ENCODE results near the gene APOL4. TPM values are rescaled to one million over a fixed set of nuclear protein-coding genes. Genes with fewer than 3 reads are reported as not detected.
"Not testable (repeated sequence)": the region's sequence is repeated elsewhere in the genome, so short reads cannot be mapped to it uniquely, and the experiment has no call there.

APOL4 gene
- total RNA-seq, 2 experiments from 2014 or later = 0.07 to 0.20 TPM

DNA sequence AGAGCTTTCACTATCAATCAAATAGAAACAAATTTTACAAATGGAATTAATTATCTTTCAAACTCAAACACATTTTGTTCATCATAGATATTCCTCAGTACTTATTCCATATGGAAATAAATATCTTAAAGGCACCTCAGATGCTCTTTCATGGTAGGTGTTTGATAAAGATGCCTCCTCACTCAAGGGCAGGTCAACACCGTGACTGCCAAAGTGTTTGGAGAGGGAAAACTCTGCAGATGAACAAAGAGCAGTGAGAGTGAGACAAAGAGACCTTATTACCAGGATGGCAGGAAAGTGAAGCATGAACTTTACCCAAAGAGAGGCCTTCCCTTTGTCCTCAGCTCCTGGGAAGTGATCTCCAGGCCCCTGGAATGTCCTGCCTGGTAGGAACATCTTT, 26.8 kb upstream of the APOL4 start:
- intact Hi-C loops (cut with micrococcal nuclease); H3K27ac Mint-ChIP-seq; DNase-seq; H3K4me3 Mint-ChIP-seq; H3K9me3 Mint-ChIP-seq; H3K27me3 Mint-ChIP-seq (ENCODE audit: low read depth); H3K4me1 Mint-ChIP-seq (ENCODE audit: low read depth): not testable (repeated sequence)
- CTCF ChIA-PET = interaction anchor here (1.2 kb wide), 1 partner anchor 51 kb away, joined by 4 read pairs; no protein-coding TSS in a partner anchor
- peaks cover 43% of the 10 kb centered on the region for H3K36me3 Mint-ChIP-seq (ENCODE audit: low read depth)

DNA sequence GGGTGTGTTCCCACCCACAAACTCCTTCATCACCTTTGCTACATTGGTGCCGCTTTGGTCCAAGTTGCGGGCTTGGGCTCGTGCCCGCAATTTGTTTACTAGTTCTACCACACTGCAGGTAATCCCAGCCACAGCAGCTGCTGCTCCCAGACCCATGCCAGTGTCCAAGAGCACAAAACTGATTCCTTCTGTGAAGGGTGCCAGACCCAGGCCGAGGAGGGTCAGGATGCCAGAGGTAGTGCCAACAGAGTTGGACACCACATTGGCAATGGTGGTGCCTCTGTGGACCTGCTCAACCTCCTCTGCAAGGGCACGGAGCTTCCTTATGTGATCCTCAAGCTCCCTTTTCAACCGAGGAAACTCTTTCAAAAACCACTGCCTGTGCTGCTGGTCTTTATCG, 26.2 kb upstream of the APOL4 start:
- CTCF ChIA-PET = interaction anchor here (0.8 to 1.2 kb wide), 3 partner anchors 21 to 243 kb away, joined by 3 to 4 read pairs (median 4); no protein-coding TSS in a partner anchor
- intact Hi-C loops (cut with micrococcal nuclease) = no loop called here
- peaks cover 7% of the 10 kb centered on the region for H3K4me1 Mint-ChIP-seq (ENCODE audit: low read depth)
- H3K27ac Mint-ChIP-seq = no peak overlapping the region
- H3K27me3 Mint-ChIP-seq (ENCODE audit: low read depth) = no peaks in the 10 kb centered on the region
- no peaks in the 10 kb centered on the region for H3K9me3 Mint-ChIP-seq
- no peak for DNase-seq
- H3K36me3 Mint-ChIP-seq (ENCODE audit: low read depth) = peaks cover 38% of the 10 kb centered on the region
- no peak overlapping the region for H3K4me3 Mint-ChIP-seq

DNA sequence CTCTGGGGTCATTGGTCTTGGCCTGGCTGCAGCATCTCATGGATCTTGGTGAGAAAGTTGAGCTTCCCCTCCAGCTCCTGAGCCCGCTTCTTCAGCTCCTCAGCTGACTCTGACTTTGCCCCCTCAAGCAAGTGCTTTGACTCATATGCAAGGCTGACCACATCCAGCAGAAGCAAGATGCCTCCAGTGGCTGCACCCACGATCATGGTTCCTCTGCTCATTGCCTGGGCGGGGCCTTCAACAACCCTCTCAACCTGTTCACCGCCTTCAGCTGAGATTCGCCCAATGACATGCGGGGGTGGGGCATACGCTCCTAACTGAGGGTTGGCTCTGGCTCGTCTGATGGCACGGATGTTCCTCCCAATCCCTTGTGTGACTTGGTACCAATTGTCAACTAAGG, 25.8 kb upstream of the APOL4 start:
- DNase-seq = no peak
- Mint-ChIP-seq H3K4me3 (no peak overlapping the region), H3K9me3 (no peaks in the 10 kb centered on the region), H3K36me3 (ENCODE audit: low read depth) (peaks cover 36% of the 10 kb centered on the region), H3K27me3 (ENCODE audit: low read depth) (no peaks in the 10 kb centered on the region), H3K4me1 (ENCODE audit: low read depth) (peaks cover 7% of the 10 kb centered on the region), H3K27ac (no peak overlapping the region)
- intact Hi-C loops (cut with micrococcal nuclease) = no loop called here
- CTCF ChIA-PET = interaction anchor here (0.8 to 1.2 kb wide), 3 partner anchors 21 to 243 kb away, joined by 3 to 4 read pairs (median 4); no protein-coding TSS in a partner anchor

DNA sequence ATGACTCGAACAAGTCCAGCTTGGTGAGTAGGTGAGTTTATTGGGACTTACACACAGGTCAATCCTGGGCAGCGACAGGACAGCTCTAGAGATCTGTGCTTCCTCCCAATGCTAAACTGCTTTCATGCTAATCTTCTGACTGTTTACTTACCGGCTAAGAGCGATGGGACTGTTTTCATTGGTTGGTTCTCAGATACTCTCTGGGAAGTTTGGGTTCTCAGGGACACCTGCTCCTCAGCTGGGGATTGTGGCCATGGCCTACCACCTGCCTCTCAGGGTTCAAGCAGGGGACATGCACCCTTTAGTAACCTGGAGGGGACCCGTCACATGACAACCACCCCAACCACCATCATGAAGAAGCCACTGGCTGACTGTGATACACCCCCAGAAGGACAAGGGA, 24.6 kb upstream of the APOL4 start:
- Mint-ChIP-seq H3K36me3 (ENCODE audit: low read depth) (peaks cover 29% of the 10 kb centered on the region), H3K27me3 (ENCODE audit: low read depth) (no peaks in the 10 kb centered on the region)
- CTCF ChIA-PET = interaction anchor here (0.6 kb wide), 1 partner anchor 373 kb away, joined by 5 read pairs; no protein-coding TSS in a partner anchor

DNA sequence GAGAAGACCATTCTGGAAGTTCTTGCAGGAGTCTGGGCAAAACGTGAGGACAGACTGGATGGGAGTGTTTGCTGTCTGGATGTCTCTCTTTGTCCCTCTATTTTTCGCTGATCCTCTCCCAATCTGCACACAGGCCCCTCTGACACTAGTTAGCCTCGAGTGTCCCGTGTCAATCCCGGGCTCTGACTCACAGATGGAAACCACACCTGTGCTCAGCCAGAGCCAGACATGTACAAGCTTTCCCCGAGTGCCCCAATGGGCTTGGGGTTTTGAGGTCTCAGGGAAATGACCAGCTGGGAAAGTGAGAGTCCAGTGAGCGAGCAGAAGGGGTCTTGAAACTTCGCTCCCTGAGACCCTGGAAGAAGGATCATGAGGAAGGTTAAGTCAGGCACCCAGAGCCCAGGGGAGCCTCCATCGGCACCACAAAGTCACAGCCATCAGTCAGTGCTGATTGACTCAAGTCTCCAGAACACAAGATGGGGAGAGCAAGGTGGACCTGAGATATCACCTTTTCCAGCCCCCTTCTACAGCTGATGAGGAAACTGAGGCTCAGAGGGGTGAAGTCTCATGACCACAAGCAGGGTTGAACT, 23.8 kb upstream of the APOL4 start:
- no peak for DNase-seq
- peaks cover 22% of the 10 kb centered on the region for H3K36me3 Mint-ChIP-seq (ENCODE audit: low read depth)
- CTCF ChIA-PET = no interaction called here
- H3K9me3 Mint-ChIP-seq = no peaks in the 10 kb centered on the region
- peaks cover 11% of the 10 kb centered on the region for H3K4me1 Mint-ChIP-seq (ENCODE audit: low read depth)
- H3K27me3 Mint-ChIP-seq (ENCODE audit: low read depth) = no peaks in the 10 kb centered on the region
- intact Hi-C loops (cut with micrococcal nuclease) = no loop called here
- H3K27ac Mint-ChIP-seq = no peak overlapping the region
- H3K4me3 Mint-ChIP-seq = no peak overlapping the region

More for the DNA sequence above, 24.6 kb upstream of the APOL4 start:
- Mint-ChIP-seq H3K9me3 (no peaks in the 10 kb centered on the region), H3K4me1 (ENCODE audit: low read depth) (peaks cover 11% of the 10 kb centered on the region), H3K4me3 (no peak overlapping the region), H3K27ac (peak overlapping the region; percentile 44)
- DNase-seq = no peak
- intact Hi-C loops (cut with micrococcal nuclease) = no loop called here

DNA sequence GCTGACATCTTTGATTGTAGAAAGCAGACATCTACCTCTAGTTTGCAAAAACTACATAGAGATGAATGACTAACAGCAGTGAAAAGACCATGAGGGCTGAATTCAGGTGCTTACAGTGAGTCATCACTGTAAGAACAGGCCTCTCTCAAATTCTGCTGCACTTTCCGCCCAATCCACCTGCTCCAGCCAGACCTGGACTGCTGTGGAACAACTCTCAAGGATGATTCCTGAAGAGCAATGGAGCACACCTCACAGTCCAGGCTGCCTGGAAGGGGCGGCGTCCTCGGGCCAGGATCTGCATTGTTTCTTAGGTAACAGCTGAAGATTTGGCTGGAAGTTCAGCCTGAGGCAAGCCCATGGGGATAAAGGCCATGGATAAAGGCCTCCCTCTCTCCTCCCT, 22.6 kb upstream of the APOL4 start:
- Mint-ChIP-seq H3K27me3 (ENCODE audit: low read depth) (no peaks in the 10 kb centered on the region), H3K4me3 (no peak overlapping the region), H3K36me3 (ENCODE audit: low read depth) (peaks cover 17% of the 10 kb centered on the region), H3K4me1 (ENCODE audit: low read depth) (peaks cover 11% of the 10 kb centered on the region), H3K27ac (no peak overlapping the region), H3K9me3 (no peaks in the 10 kb centered on the region)
- CTCF ChIA-PET = interaction anchor here (0.7 kb wide), 1 partner anchor 242 kb away, joined by 4 read pairs; no protein-coding TSS in a partner anchor
- DNase-seq = no peak
- intact Hi-C loops (cut with micrococcal nuclease) = no loop called here

DNA sequence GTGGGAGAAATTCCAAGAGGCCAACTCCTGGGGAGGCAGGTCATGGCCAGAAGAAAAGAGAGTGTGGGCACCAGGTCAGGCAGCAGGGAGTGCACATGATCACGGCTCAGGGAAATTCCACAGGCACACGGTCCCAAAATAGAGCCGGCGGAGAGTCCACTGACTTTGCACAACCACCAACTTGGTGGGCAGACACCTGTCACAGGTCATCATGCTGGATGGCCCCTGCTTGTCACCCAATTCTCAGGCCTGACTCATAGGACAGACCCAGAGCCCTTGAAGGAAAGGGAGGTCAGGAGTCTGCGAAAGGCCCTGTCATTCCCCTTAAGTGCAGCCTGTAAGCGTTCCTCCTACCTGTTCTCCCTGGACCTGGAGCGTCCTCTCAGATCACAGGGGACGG, 21.9 kb upstream of the APOL4 start:
- CTCF ChIA-PET = no interaction called here
- H3K4me3 Mint-ChIP-seq = no peak overlapping the region
- no peaks in the 10 kb centered on the region for H3K9me3 Mint-ChIP-seq
- DNase-seq = no peak
- no peaks in the 10 kb centered on the region for H3K27me3 Mint-ChIP-seq (ENCODE audit: low read depth)
- peaks cover 10% of the 10 kb centered on the region for H3K36me3 Mint-ChIP-seq (ENCODE audit: low read depth)
- intact Hi-C loops (cut with micrococcal nuclease) = no loop called here
- peaks cover 11% of the 10 kb centered on the region for H3K4me1 Mint-ChIP-seq (ENCODE audit: low read depth)
- no peak overlapping the region for H3K27ac Mint-ChIP-seq

DNA sequence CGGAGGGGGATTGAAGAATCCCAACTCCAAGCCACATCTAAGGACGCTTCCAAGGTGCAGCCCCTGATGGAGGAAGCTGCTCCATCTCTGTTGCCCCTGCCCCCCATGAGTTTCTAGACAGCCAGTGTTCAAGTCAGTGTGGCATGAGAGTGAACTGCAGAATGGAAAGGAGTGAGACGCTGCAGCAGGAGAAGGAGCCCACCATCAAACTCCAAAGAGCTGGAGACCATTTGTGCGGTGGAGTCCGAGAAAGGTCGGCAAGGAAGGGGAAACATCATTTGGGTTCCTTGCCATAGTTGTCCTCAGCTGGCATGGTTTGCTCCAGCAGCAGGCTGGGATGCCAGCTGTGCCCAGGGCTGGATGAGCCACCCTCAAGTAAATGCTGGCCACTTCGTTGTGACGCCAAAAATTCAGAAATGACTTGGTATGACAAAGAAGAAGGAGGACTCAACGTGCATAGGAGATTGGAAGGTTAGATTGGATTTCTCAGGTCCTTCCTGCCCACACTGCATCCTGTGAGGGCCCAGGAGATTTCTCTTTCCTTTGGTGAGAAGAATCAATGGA, 21.4 kb upstream of the APOL4 start:
- CTCF ChIA-PET = interaction anchor here (0.9 to 1.2 kb wide), 2 partner anchors 28 to 62 kb away, joined by 3 to 4 read pairs; no protein-coding TSS in a partner anchor
- no peak overlapping the region for H3K27ac Mint-ChIP-seq
- no peaks in the 10 kb centered on the region for H3K9me3 Mint-ChIP-seq
- DNase-seq = no peak
- peaks cover 9% of the 10 kb centered on the region for H3K36me3 Mint-ChIP-seq (ENCODE audit: low read depth)
- H3K27me3 Mint-ChIP-seq (ENCODE audit: low read depth) = no peaks in the 10 kb centered on the region
- no peak overlapping the region for H3K4me3 Mint-ChIP-seq
- intact Hi-C loops (cut with micrococcal nuclease) = no loop called here
- peaks cover 11% of the 10 kb centered on the region for H3K4me1 Mint-ChIP-seq (ENCODE audit: low read depth)

DNA sequence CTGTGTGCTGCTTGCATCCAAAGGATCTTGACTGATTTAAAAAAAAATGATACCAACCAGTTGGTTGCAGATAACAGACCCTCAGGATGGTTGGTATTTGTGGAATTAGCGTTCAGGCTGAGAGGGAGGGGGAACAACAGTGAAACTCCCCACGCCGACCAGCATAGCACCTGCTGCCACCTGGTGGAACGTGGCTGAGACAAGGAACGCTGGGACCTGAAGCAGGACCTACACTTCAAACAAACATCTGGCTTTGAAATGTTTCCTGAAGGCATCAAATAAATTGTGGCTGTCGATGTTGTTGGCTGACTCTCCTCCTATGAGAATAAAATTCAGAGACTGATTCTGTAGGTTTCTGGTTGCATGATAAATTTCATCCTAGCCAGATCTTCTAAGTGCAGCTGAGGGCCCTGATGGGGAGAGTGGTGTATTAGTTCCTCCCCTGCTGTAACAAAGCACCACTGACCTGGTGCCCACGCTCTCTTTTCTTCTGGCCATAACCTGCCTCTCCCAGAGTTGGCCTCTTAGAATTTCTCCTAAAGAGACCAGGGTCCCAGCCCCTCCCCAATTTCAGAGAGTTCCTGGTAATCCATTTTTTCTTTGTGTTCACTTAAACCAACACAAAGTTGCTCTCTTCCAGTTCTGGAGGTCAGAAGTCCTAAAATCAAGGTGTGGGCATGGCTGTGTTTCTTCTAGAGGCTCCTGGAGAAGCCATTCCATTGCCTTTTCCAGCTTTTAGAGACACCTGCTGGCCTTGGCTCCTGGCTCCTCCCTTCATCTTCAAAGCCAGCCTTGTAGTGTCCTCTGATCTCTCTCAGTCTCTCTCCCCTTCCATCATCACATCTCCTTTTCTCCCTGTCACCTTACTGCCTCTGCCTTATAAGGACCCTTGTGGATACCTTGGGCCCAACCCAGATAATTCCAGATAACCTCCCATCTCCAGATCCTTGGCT, 20.5 kb upstream of the APOL4 start:
- peak; percentile 62 for DNase-seq
- peaks cover 11% of the 10 kb centered on the region for H3K4me1 Mint-ChIP-seq (ENCODE audit: low read depth)
- CTCF ChIA-PET = interaction anchor here (0.9 to 1.2 kb wide), 5 partner anchors 14 to 63 kb away, joined by 3 to 4 read pairs (median 3); no protein-coding TSS in a partner anchor
- H3K27ac Mint-ChIP-seq = no peak overlapping the region
- H3K36me3 Mint-ChIP-seq (ENCODE audit: low read depth) = peaks cover 6% of the 10 kb centered on the region
- H3K27me3 Mint-ChIP-seq (ENCODE audit: low read depth) = no peaks in the 10 kb centered on the region
- no peak overlapping the region for H3K4me3 Mint-ChIP-seq
- intact Hi-C loops (cut with micrococcal nuclease) = loop anchor here (2.0 kb wide), 1 partner anchor 27 kb away; no protein-coding TSS in a partner anchor
- H3K9me3 Mint-ChIP-seq = no peaks in the 10 kb centered on the region

DNA sequence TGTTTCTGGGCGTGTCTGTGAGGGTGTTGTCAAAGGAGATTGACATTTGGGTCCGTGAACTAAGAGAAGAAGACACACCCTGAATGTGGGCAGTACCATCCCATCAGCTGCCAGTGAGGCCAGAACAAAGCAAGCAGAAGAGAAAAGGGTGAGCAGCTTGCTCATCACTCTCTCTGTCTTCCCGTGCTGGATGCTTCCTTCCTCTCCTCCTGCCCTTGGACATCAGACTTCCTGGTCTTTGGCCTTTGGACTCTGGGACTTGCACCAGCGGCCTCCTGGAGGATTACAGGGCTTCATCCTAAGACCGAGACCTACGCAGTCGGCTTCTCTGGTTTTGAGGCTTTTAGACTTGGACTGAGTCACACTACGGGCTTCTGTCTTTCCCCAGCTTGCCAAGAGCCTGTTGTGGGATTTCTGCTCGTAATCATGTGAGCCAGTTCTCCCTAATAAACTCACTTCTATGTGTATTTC, 18.9 kb upstream of the APOL4 start:
- Mint-ChIP-seq H3K4me3 (no peak overlapping the region), H3K4me1 (ENCODE audit: low read depth) (peaks cover 11% of the 10 kb centered on the region), H3K27me3 (ENCODE audit: low read depth) (peaks cover 4% of the 10 kb centered on the region), H3K9me3 (no peaks in the 10 kb centered on the region), H3K36me3 (ENCODE audit: low read depth) (no peaks in the 10 kb centered on the region), H3K27ac (no peak overlapping the region)
- intact Hi-C loops (cut with micrococcal nuclease) = loop anchor here (2.0 kb wide), 1 partner anchor 26 kb away; no protein-coding TSS in a partner anchor
- DNase-seq = no peak
- CTCF ChIA-PET = interaction anchor here (1.0 to 1.2 kb wide), 2 partner anchors 26 to 44 kb away, joined by 3 to 4 read pairs; no protein-coding TSS in a partner anchor

DNA sequence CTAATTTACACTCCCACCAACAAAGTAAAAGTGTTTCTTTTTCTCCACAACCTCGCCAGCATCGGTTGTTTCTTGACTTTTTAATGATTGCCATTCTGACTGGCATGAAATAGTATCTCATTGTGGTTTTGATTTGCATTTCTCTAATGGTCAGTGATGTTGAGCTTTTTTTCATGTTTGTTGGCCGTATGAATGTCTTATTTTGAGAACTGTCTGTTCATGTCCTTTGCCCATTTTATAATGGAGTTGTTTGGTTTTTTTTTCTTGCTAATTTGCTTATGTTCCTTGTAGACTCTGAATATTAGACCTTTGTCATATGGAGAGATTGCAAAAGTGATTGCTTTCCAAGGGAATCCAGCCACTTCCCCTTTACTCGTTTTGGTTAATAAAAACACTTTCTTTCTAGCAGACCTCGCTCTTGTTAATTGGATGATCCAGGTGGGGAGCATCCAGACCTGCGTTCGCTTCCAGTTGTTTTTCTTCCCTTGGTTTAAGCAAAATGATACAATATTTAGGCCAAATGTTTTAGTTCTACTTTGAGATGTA, 17.1 kb upstream of the APOL4 start:
- no peaks in the 10 kb centered on the region for H3K36me3 Mint-ChIP-seq (ENCODE audit: low read depth)
- CTCF ChIA-PET = interaction anchor here (1.8 kb wide), 1 partner anchor 24 kb away, joined by 4 read pairs; no protein-coding TSS in a partner anchor
- H3K27me3 Mint-ChIP-seq (ENCODE audit: low read depth) = peaks cover 7% of the 10 kb centered on the region
- peaks cover 6% of the 10 kb centered on the region for H3K4me1 Mint-ChIP-seq (ENCODE audit: low read depth)
- no peak overlapping the region for H3K27ac Mint-ChIP-seq
- no peaks in the 10 kb centered on the region for H3K9me3 Mint-ChIP-seq
- no peak overlapping the region for H3K4me3 Mint-ChIP-seq
- intact Hi-C loops (cut with micrococcal nuclease) = no loop called here
- DNase-seq = no peak

DNA sequence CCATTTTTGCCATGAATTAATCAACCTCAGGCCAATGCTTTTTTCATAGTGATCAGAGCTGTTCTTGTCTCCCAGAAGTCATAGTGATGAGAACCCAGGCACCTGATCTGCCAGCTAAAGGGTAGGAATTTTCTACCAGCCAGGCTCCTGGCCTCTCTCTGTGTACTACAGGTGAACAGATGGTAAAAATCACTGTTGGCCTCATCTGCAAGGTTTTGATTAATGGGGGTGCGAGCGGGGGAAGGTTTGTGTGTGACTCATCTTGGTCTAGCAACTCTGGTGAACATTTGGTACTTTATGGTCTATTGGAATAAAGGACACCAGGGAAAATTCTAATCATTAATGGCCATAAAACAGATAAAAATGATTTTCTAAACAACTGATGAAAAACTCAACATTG, 14.4 kb upstream of the APOL4 start:
- CTCF ChIA-PET = interaction anchor here (0.9 to 1.1 kb wide), 2 partner anchors 36 to 92 kb away, joined by 3 to 5 read pairs; no protein-coding TSS in a partner anchor
- Mint-ChIP-seq H3K27me3 (ENCODE audit: low read depth) (peaks cover 9% of the 10 kb centered on the region), H3K4me1 (ENCODE audit: low read depth) (peaks cover 2% of the 10 kb centered on the region), H3K36me3 (ENCODE audit: low read depth) (no peaks in the 10 kb centered on the region), H3K27ac (no peak overlapping the region), H3K9me3 (no peaks in the 10 kb centered on the region), H3K4me3 (no peak overlapping the region)
- intact Hi-C loops (cut with micrococcal nuclease) = no loop called here
- no peak for DNase-seq
